Measurements from ENCODE around the gene MANEA.

GRCh38 chr6:95658886-95659285 lies 81.6 kb downstream of the MANEA start:
- no peak for TF ChIP-seq CTCF (conservative IDR thresholded peaks at IDR 0.05; ENCODE audit: low read length)
- no peak for TF ChIP-seq EZH2phosphoT487 (IDR thresholded peaks at IDR 0.05; ENCODE audit: borderline replicate concordance)
